PFSK-1 (cell line): Measurements from ENCODE around the gene LRRC34.

ENCODE experiments used
- FOXP2 ChIP-seq: optimal IDR thresholded peaks from 2 replicates; pipeline ENCODE3; 2011; ENCODE audit warnings: borderline replicate concordance, control low read depth, inconsistent platforms; ENCODE audit not compliant: insufficient read depth; ENCODE audit errors: extremely low read length, extremely low read depth
- POLR2AphosphoS5 ChIP-seq: IDR thresholded peaks from 2 replicates; pipeline ENCODE4 v1.6.1; 2012; ENCODE audit warnings: low read depth, mild to moderate bottlenecking, control low read depth, low read length, moderate library complexity
- SIN3A ChIP-seq: IDR thresholded peaks from 2 replicates; pipeline ENCODE4 v1.6.1; 2012; ENCODE audit warnings: mild to moderate bottlenecking, low read length, moderate library complexity, borderline replicate concordance; ENCODE audit not compliant: insufficient read depth
- TAF1 ChIP-seq: IDR thresholded peaks from 2 replicates; pipeline ENCODE4 v1.6.1; 2012; ENCODE audit warnings: low read length, control low read depth, borderline replicate concordance; ENCODE audit not compliant: insufficient read depth
- TF ChIP-seq, protein P1 (sequence below), 2 experiments: IDR thresholded peaks; 2 replicates each; pipeline versions ENCODE4 v1.6.1 to v1.8.0; 2011 to 2012; ENCODE audit warnings: low read depth in 2 of 2, low read length in 2 of 2, control low read depth in 1 of 2, inconsistent platforms in 1 of 2, mild to moderate bottlenecking in 1 of 2, moderate library complexity in 1 of 2; ENCODE audit not compliant: insufficient read depth in 1 of 2

The LRRC34 gene

GRCh38 chr3:169758359-169758994 lies 54.2 kb downstream of the LRRC34 start:
- TF ChIP-seq, protein P1, sequence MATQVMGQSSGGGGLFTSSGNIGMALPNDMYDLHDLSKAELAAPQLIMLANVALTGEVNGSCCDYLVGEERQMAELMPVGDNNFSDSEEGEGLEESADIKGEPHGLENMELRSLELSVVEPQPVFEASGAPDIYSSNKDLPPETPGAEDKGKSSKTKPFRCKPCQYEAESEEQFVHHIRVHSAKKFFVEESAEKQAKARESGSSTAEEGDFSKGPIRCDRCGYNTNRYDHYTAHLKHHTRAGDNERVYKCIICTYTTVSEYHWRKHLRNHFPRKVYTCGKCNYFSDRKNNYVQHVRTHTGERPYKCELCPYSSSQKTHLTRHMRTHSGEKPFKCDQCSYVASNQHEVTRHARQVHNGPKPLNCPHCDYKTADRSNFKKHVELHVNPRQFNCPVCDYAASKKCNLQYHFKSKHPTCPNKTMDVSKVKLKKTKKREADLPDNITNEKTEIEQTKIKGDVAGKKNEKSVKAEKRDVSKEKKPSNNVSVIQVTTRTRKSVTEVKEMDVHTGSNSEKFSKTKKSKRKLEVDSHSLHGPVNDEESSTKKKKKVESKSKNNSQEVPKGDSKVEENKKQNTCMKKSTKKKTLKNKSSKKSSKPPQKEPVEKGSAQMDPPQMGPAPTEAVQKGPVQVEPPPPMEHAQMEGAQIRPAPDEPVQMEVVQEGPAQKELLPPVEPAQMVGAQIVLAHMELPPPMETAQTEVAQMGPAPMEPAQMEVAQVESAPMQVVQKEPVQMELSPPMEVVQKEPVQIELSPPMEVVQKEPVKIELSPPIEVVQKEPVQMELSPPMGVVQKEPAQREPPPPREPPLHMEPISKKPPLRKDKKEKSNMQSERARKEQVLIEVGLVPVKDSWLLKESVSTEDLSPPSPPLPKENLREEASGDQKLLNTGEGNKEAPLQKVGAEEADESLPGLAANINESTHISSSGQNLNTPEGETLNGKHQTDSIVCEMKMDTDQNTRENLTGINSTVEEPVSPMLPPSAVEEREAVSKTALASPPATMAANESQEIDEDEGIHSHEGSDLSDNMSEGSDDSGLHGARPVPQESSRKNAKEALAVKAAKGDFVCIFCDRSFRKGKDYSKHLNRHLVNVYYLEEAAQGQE (IDR thresholded peaks at IDR 0.05; ENCODE audit: insufficient read depth in 1 of 2, low read depth in 2 of 2, low read length in 2 of 2), result no peak
- TF ChIP-seq FOXP2 (no peak), TAF1 (no peak), SIN3A (no peak), POLR2AphosphoS5 (no peak)

- TF ChIP-seq TAF1, result no peak
- TF ChIP-seq, protein P1 (IDR thresholded peaks at IDR 0.05; ENCODE audit: insufficient read depth in 1 of 2, low read depth in 2 of 2, low read length in 2 of 2), result no peak
- no peak for TF ChIP-seq POLR2AphosphoS5
- no peak for TF ChIP-seq SIN3A
- no peak for TF ChIP-seq FOXP2
These were observed 57.2 kb downstream of the LRRC34 start for GRCh38 chr3:169755488-169755887.

GRCh38 chr3:169754711-169755110 lies 58.0 kb downstream of the LRRC34 start:
- TF ChIP-seq, protein P1 (IDR thresholded peaks at IDR 0.05; ENCODE audit: insufficient read depth in 1 of 2, low read depth in 2 of 2, low read length in 2 of 2), result no peak
- TF ChIP-seq POLR2AphosphoS5 (no peak), FOXP2 (no peak), SIN3A (no peak), TAF1 (no peak)

DNA sequence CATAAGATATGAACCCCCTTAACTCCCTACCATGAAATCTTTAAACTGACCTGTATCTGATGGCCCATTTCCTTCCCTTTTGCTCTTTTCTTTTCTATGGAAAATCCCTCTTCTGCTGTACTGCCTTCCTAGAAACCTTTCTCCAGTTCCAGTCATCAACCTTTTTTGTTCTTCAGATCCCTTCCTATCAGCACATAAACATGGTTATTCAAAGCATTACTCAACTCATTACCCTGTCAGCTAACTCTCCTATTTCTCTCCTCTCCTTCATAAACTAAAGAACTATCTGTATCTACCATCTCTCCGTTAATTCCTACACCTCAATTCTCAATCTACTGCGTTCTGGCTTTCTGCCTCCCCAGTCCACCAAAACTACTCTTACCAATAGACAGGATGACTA lies 60.8 kb downstream of the LRRC34 start:
- no peak for TF ChIP-seq POLR2AphosphoS5
- TF ChIP-seq SIN3A, result no peak
- TF ChIP-seq, protein P1 (IDR thresholded peaks at IDR 0.05; ENCODE audit: insufficient read depth in 1 of 2, low read depth in 2 of 2, low read length in 2 of 2), result no peak
- TF ChIP-seq TAF1, result no peak
- TF ChIP-seq FOXP2, result no peak

- no peak for TF ChIP-seq POLR2AphosphoS5
- TF ChIP-seq FOXP2, result no peak
- TF ChIP-seq, protein P1 (IDR thresholded peaks at IDR 0.05; ENCODE audit: insufficient read depth in 1 of 2, low read depth in 2 of 2, low read length in 2 of 2), result no peak
- no peak for TF ChIP-seq SIN3A
- no peak for TF ChIP-seq TAF1
These were observed 62.0 kb downstream of the LRRC34 start for GRCh38 chr3:169750665-169751064.
